Endothelial cell of umbilical vein (primary cell): Measurements from ENCODE around the gene MYH9.

Source experiments
- EZH2 ChIP-seq: IDR thresholded peaks from 2 replicates; pipeline ENCODE4 v1.6.1; 2012; ENCODE audit warnings: borderline replicate concordance, low read depth, mild to moderate bottlenecking, moderate library complexity, low read length, inconsistent platforms; ENCODE audit not compliant: severe bottlenecking
- GATA2 ChIP-seq: IDR thresholded peaks from 2 replicates; pipeline ENCODE4 v1.7.0; 2011; ENCODE audit warnings: low read depth, mild to moderate bottlenecking, moderate library complexity, mixed read lengths, low read length; ENCODE audit not compliant: insufficient read length, insufficient read depth
- JUN ChIP-seq: IDR thresholded peaks from 2 replicates; pipeline ENCODE4 v1.6.1; 2011; ENCODE audit warnings: borderline replicate concordance, low read depth; ENCODE audit not compliant: insufficient read length, insufficient read depth
- MYC ChIP-seq: IDR thresholded peaks from one replicate; pipeline ENCODE4 v1.6.1; 2011; ENCODE audit warnings: mild to moderate bottlenecking, low read depth, low read length
- POLR2A ChIP-seq: IDR thresholded peaks from 2 replicates; pipeline ENCODE4 v1.6.1; 2012; ENCODE audit warnings: low read depth, mild to moderate bottlenecking, control low read depth, low read length
- POLR2AphosphoS5 ChIP-seq: IDR thresholded peaks from 2 replicates; pipeline ENCODE4 v1.6.1; 2012; ENCODE audit warnings: low read depth, mild to moderate bottlenecking, control low read depth, low read length, moderate library complexity; ENCODE audit not compliant: insufficient read depth
- TF ChIP-seq, protein P1 (sequence below), 2 donors: IDR thresholded peaks; 1 replicate in 1 of 2; 2 replicates in 1 of 2; pipeline ENCODE4 v1.5.1; 2011; ENCODE audit warnings: low read length in 2 of 2, mild to moderate bottlenecking in 2 of 2, moderate library complexity in 2 of 2, control low read depth in 1 of 2, inconsistent platforms in 1 of 2, low read depth in 1 of 2; ENCODE audit not compliant: insufficient read depth in 1 of 2; ENCODE audit errors: extremely low read depth in 1 of 2
- TF ChIP-seq, protein P2 (sequence below): IDR thresholded peaks from 2 replicates; pipeline ENCODE4 v1.6.1; 2011; ENCODE audit not compliant: insufficient read depth, insufficient read length

DNA sequence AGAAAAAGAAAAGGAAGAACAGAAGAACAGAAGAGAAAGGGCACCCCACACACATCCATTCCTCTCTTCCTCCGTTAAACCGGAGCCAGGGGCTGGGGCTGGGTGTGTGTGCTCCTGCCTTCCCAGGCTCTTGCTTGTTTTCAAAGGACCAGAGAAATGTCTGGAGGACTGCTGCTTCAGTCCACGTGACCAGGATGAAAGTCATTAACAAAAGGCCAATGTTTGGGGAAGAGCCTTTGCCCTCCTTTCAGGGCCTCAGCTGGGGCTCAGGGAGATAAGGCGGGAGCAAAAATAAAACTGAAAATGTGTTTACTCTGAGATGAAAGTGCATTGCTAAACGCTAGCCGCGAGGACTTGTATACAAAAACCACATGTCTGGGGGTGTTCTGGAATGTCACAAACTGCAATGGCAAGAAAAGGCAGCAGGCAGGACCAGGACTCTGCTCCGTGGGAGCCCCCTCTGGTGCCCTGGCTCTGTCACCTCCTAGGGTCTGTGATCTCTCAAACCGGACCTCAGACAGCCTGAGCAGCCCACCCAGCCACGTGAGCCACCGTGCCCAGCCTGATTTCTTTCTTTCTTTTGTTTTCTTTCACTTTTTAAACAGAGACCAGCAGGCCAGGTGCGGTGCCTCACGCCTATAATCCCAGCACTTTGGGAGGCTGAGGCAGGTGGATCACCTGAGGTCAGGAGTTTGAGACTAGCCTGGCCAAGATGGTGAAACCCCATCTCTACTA is 31.6 kb upstream of the MYH9 start:
- TF ChIP-seq POLR2A (no peak), GATA2 (no peak), EZH2 (no peak), POLR2AphosphoS5 (no peak), JUN (no peak), MYC (no peak)
- TF ChIP-seq, protein P1, sequence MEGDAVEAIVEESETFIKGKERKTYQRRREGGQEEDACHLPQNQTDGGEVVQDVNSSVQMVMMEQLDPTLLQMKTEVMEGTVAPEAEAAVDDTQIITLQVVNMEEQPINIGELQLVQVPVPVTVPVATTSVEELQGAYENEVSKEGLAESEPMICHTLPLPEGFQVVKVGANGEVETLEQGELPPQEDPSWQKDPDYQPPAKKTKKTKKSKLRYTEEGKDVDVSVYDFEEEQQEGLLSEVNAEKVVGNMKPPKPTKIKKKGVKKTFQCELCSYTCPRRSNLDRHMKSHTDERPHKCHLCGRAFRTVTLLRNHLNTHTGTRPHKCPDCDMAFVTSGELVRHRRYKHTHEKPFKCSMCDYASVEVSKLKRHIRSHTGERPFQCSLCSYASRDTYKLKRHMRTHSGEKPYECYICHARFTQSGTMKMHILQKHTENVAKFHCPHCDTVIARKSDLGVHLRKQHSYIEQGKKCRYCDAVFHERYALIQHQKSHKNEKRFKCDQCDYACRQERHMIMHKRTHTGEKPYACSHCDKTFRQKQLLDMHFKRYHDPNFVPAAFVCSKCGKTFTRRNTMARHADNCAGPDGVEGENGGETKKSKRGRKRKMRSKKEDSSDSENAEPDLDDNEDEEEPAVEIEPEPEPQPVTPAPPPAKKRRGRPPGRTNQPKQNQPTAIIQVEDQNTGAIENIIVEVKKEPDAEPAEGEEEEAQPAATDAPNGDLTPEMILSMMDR (IDR thresholded peaks at IDR 0.05; ENCODE audit: extremely low read depth in 1 of 2, insufficient read depth in 1 of 2, low read depth in 1 of 2, low read length in 2 of 2), result no peak
- TF ChIP-seq, protein P2, sequence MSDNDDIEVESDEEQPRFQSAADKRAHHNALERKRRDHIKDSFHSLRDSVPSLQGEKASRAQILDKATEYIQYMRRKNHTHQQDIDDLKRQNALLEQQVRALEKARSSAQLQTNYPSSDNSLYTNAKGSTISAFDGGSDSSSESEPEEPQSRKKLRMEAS, result no peak
